ES-I3 (cell line): Measurements from ENCODE around the gene TTC7B.
A peak's percentile ranks its signal among the peaks of the same experiment; 100 is the strongest.
"Not testable (repeated sequence)": the region's sequence is repeated elsewhere in the genome, so short reads cannot be mapped to it uniquely, and the experiment has no call there.

Experiments
- H3K36me3 ChIP-seq: 2 replicates; pipeline ENCODE4 v1.6.1; 2013; ENCODE audit warnings: mild to moderate bottlenecking, low read length, control low read depth, moderate library complexity; ENCODE audit not compliant: insufficient read depth
- H3K4me1 ChIP-seq: 2 replicates; pipeline ENCODE4 v1.6.1; 2013; ENCODE audit warnings: mild to moderate bottlenecking, control low read depth, low read length; ENCODE audit not compliant: insufficient read depth
- H3K9ac ChIP-seq: 2 replicates; pipeline ENCODE4 v1.6.1; 2013; ENCODE audit warnings: low read depth, mild to moderate bottlenecking, low read length, moderate library complexity
- H3K9me3 ChIP-seq: 2 replicates; pipeline ENCODE4 v1.6.1; 2013; ENCODE audit warnings: mild to moderate bottlenecking, low read length, moderate library complexity; ENCODE audit not compliant: control insufficient read depth, insufficient read depth

Gene TTC7B

GRCh38 chr14:90815822-90816662, at the start of gene TTC7B:
Gene TTC7B, minus strand, starts transcription at chr14:90816430. Its CDS starts 135 bp downstream, at chr14:90816295.
- Histone ChIP-seq H3K36me3 (no peaks in the 10 kb centered on the region), H3K9ac (peak within 1 kb of the TSS; percentile 61), H3K4me1 (no peaks in the 10 kb centered on the region; the same call in 1 of the 2 replicates), H3K9me3 (no peaks in the 10 kb centered on the region)

GRCh38 chr14:90864741-90865140, 48.5 kb upstream of the TTC7B start:
- 0 out of 2 replicates have a peak, but pooled peaks cover 2% of the 10 kb centered on the region for H3K4me1 ChIP-seq
- H3K9ac ChIP-seq = no peak overlapping the region
- H3K9me3 ChIP-seq = no peaks in the 10 kb centered on the region
- H3K36me3 ChIP-seq = no peaks in the 10 kb centered on the region

GRCh38 chr14:90858511-90858910, 42.3 kb upstream of the TTC7B start:
- no peak overlapping the region for H3K9ac ChIP-seq
- no peaks in the 10 kb centered on the region for H3K9me3 ChIP-seq
- H3K4me1 ChIP-seq = no peaks in the 10 kb centered on the region
- no peaks in the 10 kb centered on the region for H3K36me3 ChIP-seq

- H3K36me3 ChIP-seq = no peaks in the 10 kb centered on the region
- no peaks in the 10 kb centered on the region for H3K4me1 ChIP-seq
- H3K9ac ChIP-seq = no peak overlapping the region
- no peaks in the 10 kb centered on the region for H3K9me3 ChIP-seq
These were observed 41.6 kb upstream of the TTC7B start for GRCh38 chr14:90857866-90858265.

- H3K9ac ChIP-seq, H3K9me3 ChIP-seq, H3K36me3 ChIP-seq, H3K4me1 ChIP-seq: not testable (repeated sequence)
These were observed 39.9 kb upstream of the TTC7B start for GRCh38 chr14:90856115-90856514.

- no peaks in the 10 kb centered on the region for H3K36me3 ChIP-seq
- no peaks in the 10 kb centered on the region for H3K9me3 ChIP-seq
These were observed 36.9 kb upstream of the TTC7B start for GRCh38 chr14:90853116-90853515.

GRCh38 chr14:90851327-90852036, 35.3 kb upstream of the TTC7B start:
- Histone ChIP-seq H3K36me3 (no peaks in the 10 kb centered on the region), H3K4me1 (peaks cover 16% of the 10 kb centered on the region), H3K9ac (peak overlapping the region; percentile 1; the same call in 1 of the 2 replicates), H3K9me3 (no peaks in the 10 kb centered on the region)

More at GRCh38 chr14:90853116-90853515, 36.9 kb upstream of the TTC7B start:
- Histone ChIP-seq H3K4me1 (peaks cover 16% of the 10 kb centered on the region), H3K9ac (no peak overlapping the region)

GRCh38 chr14:90850487-90850886, 34.3 kb upstream of the TTC7B start:
- no peaks in the 10 kb centered on the region for H3K36me3 ChIP-seq
- H3K4me1 ChIP-seq = peaks cover 16% of the 10 kb centered on the region

GRCh38 chr14:90849787-90850444, 33.7 kb upstream of the TTC7B start:
- Histone ChIP-seq H3K9me3 (no peaks in the 10 kb centered on the region), H3K36me3 (no peaks in the 10 kb centered on the region), H3K4me1 (peaks cover 16% of the 10 kb centered on the region), H3K9ac (no peak overlapping the region)

More at GRCh38 chr14:90850487-90850886, 34.3 kb upstream of the TTC7B start:
- peak overlapping the region; percentile 5; the same call in 1 of the 2 replicates for H3K9ac ChIP-seq
- no peaks in the 10 kb centered on the region for H3K9me3 ChIP-seq

- H3K9me3 ChIP-seq = no peaks in the 10 kb centered on the region
- H3K36me3 ChIP-seq = no peaks in the 10 kb centered on the region
- no peak overlapping the region for H3K9ac ChIP-seq
- peaks cover 16% of the 10 kb centered on the region for H3K4me1 ChIP-seq
These were observed 32.9 kb upstream of the TTC7B start for GRCh38 chr14:90848944-90849731.

- Histone ChIP-seq H3K36me3 (no peaks in the 10 kb centered on the region), H3K9ac (no peak overlapping the region), H3K9me3 (no peaks in the 10 kb centered on the region), H3K4me1 (peaks cover 16% of the 10 kb centered on the region)
These were observed 30.3 kb upstream of the TTC7B start for GRCh38 chr14:90846511-90846910.

GRCh38 chr14:90844321-90844720, 28.1 kb upstream of the TTC7B start:
- Histone ChIP-seq H3K4me1 (peaks cover 6% of the 10 kb centered on the region), H3K9ac (no peak overlapping the region), H3K36me3 (no peaks in the 10 kb centered on the region), H3K9me3 (no peaks in the 10 kb centered on the region)

- Histone ChIP-seq H3K9me3 (no peaks in the 10 kb centered on the region), H3K9ac (no peak overlapping the region), H3K4me1 (peaks cover 5% of the 10 kb centered on the region), H3K36me3 (no peaks in the 10 kb centered on the region)
These were observed 26.5 kb upstream of the TTC7B start for GRCh38 chr14:90842726-90843125.

GRCh38 chr14:90840667-90841066, 24.4 kb upstream of the TTC7B start:
- H3K36me3 ChIP-seq, H3K9me3 ChIP-seq, H3K4me1 ChIP-seq, H3K9ac ChIP-seq: not testable (repeated sequence)
